IPS-11a (cell line): ENCODE results near the gene PCMTD2.

Experiments
- H3K4me3 ChIP-seq: one replicate; pipeline ENCODE4 v1.5.1; 2013; ENCODE audit warnings: low read depth, low read length, control low read depth

PCMTD2 gene

GRCh38 chr20:64255361-64256281 lies at the start of gene PCMTD2:
Gene PCMTD2, plus strand, starts transcription at chr20:64255748. Its CDS starts 4,218 bp downstream, at chr20:64259966.
- peak within 1 kb of the TSS; percentile 79 for H3K4me3 ChIP-seq

GRCh38 chr20:64206614-64207013 lies 48.9 kb upstream of the PCMTD2 start:
- H3K4me3 ChIP-seq = no peak overlapping the region

- no peak overlapping the region for H3K4me3 ChIP-seq
These were observed 47.6 kb upstream of the PCMTD2 start for GRCh38 chr20:64207641-64208590.

GRCh38 chr20:64209148-64209547 lies 46.4 kb upstream of the PCMTD2 start:
- no peak overlapping the region for H3K4me3 ChIP-seq

- H3K4me3 ChIP-seq = no peak overlapping the region
These were observed 44.7 kb upstream of the PCMTD2 start for GRCh38 chr20:64210656-64211369.

- no peak overlapping the region for H3K4me3 ChIP-seq
These were observed 43.5 kb upstream of the PCMTD2 start for GRCh38 chr20:64211874-64212658.

- no peak overlapping the region for H3K4me3 ChIP-seq
These were observed 42.8 kb upstream of the PCMTD2 start for GRCh38 chr20:64212755-64213154.

- H3K4me3 ChIP-seq = no peak overlapping the region
These were observed 41.4 kb upstream of the PCMTD2 start for GRCh38 chr20:64214113-64214512.

- H3K4me3 ChIP-seq = no peak overlapping the region
These were observed 40.6 kb upstream of the PCMTD2 start for GRCh38 chr20:64214952-64215351.

- H3K4me3 ChIP-seq = no peak overlapping the region
These were observed 39.5 kb upstream of the PCMTD2 start for GRCh38 chr20:64216036-64216435.

GRCh38 chr20:64216910-64217309 lies 38.6 kb upstream of the PCMTD2 start:
- H3K4me3 ChIP-seq = no peak overlapping the region

GRCh38 chr20:64217539-64218221 lies 37.9 kb upstream of the PCMTD2 start:
- H3K4me3 ChIP-seq = no peak overlapping the region

GRCh38 chr20:64219202-64219601 lies 36.3 kb upstream of the PCMTD2 start:
- H3K4me3 ChIP-seq = no peak overlapping the region

- H3K4me3 ChIP-seq = no peak overlapping the region
These were observed 35.8 kb upstream of the PCMTD2 start for GRCh38 chr20:64219730-64220129.

- H3K4me3 ChIP-seq = no peak overlapping the region
These were observed 35.1 kb upstream of the PCMTD2 start for GRCh38 chr20:64220420-64220819.

- no peak overlapping the region for H3K4me3 ChIP-seq
These were observed 34.5 kb upstream of the PCMTD2 start for GRCh38 chr20:64220891-64221527.

GRCh38 chr20:64222291-64222735 lies 33.2 kb upstream of the PCMTD2 start:
- H3K4me3 ChIP-seq = no peak overlapping the region

- H3K4me3 ChIP-seq = no peak overlapping the region
These were observed 32.6 kb upstream of the PCMTD2 start for GRCh38 chr20:64222851-64223525.
